CD1c-positive myeloid dendritic cell (primary cell): Measurements from ENCODE around the gene S100B.
A peak's percentile ranks its signal among the peaks of the same experiment; 100 is the strongest.

Experiments
- DNase-seq: peaks from one replicate; pipeline ENCODE4 v3.0.0-alpha.2; 2016; ENCODE audit errors: extremely low spot score

The S100B gene

DNA sequence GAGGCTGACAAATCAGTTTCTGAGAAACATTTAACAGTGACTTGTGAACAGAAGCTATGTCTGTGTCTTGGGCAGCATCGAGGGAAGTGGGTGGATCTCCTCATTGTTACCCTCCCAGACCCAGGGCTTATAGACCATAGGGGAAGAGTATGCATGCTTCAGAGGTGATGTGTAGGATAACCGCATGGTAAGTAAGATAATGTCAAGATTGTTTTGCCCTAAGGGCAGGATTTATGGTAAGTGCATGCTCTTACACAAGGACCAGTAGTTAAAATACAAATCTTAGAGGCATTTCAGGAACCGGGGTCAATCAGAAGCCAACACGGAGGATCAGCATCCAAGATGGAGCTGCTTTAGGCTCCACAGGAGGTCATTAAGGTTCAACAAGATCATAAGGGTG lies 22.8 kb upstream of the S100B start:
- DNase-seq: no peak

DNA sequence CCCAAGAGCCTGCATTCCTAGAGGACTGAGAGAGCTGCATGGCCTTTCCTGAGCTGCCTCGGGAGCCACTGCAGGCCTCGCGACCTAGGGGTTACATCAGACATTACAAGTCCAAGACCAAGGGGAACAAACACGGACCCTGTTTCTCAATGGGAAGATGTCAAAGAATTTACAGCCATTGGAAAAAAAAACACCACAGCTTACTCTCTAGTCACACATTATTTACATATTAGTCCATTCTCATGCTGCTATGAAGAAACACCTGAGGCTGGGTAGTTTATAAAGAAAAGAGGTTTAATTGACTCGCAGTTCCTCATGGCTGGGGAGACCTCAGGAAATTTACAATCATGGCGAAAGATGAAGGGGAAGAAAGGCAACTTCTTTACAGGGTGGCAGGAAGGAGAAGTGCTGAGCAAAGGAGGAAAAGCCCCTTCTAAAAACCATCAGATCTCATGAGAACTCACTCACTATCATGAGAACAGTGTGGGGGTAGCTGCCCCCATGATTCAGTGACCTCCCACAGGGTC lies 22.2 kb upstream of the S100B start:
- DNase-seq: peak; percentile 44

GRCh38 chr21:46626536-46626935 lies 21.7 kb upstream of the S100B start:
- DNase-seq: no peak

DNA sequence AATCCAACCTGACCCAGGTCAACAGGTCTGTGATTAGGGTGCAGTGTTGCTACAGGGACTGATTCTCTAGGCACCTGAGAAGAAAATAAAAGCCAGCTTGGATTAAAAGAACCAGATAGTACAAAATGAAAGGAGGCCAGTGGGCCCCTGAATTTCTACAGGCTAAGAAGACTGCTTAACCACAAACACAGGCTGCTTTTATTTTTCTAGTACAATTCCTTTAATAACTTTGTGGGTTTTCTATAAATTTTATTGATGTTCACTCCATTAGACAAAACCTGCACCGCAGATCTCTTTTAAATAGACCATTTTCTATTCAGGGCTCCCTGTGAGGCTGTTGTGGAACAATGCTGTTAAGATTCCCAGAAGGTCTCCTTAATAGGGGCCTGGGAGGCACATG lies 20.9 kb upstream of the S100B start:
- no peak for DNase-seq

GRCh38 chr21:46624050-46624449 lies 19.2 kb upstream of the S100B start:
- DNase-seq: no peak

- peak; percentile 82 for DNase-seq
Observed at GRCh38 chr21:46622226-46622625, 17.3 kb upstream of the S100B start.

DNA sequence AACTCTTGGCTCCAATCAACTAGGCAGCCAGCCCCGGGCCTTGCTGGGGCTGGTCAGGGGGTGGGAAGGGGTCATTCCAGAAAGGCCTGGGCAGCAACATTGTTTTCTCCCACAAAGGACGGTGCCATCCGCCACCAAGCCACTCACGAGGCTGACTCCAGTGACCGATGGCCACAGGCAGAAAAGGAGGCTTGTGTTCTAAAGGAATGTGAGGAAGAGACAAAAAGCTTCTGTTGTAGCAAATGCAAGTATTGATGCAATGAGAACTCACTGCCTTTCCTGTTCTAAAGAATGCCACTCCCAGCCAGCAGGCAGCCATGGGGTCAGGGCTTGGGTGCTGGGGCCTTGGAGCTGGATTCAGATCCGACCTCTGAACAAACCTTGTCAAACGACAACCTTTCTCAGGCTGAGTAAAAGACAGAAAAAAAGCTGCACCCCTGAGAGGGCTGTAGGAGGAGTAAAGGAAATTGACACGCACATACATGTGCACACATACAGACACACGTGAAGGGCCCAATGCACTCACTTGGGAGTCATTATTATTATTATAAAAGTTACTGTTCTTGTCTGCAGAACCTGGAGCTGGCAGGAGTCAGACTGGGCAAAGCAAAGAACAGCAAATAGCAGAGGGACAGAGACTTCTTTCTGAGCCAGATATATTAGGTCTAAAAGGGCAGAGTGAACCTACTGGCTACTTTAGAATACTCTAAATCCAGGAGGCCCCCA lies 16.7 kb upstream of the S100B start:
- DNase-seq: no peak

DNA sequence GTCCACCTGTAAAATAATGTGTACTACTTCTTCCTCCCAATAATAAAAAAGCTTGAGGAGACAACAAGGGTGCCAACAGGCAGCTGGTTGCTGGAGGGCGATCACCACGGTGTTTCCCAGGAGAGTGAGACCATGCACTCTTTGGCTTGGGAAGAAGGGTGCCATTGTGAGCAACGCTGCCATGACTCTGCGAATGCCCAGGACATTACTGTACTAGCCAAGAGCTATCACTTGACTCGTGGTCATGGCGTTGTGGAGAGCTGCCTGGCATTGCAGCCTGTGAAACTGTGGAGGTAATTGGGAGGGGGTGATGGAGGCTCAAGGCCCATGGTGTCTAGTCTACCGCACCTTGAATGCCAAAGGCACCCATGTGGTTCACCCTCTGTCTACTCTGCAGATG lies 16.0 kb upstream of the S100B start:
- DNase-seq: no peak

DNA sequence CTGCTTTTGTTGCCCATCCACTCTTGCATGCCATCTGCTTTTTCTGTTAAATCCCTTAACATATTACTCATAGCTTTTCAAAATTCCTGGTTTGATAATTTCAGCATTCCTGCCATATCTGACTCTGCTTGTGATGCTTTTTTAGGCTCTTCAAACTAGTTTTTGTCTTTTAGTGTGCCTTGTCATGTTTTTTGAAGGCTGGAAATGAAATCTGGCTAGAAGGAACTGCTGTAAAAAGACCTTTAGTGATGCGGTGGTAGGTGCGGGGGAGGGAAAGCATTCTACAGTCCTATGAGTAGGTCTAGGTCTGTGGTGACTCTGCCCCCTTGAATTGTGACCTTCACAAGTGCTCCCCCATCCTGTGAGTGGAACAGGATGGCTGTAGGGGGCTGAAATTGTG lies 15.0 kb upstream of the S100B start:
- no peak for DNase-seq

GRCh38 chr21:46618738-46619379 lies 14.0 kb upstream of the S100B start:
- no peak for DNase-seq

GRCh38 chr21:46617267-46618051 lies 12.6 kb upstream of the S100B start:
- no peak for DNase-seq

GRCh38 chr21:46616656-46617055 lies 11.8 kb upstream of the S100B start:
- DNase-seq: no peak

- DNase-seq: no peak
Observed at GRCh38 chr21:46616050-46616449, 11.2 kb upstream of the S100B start.

- no peak for DNase-seq
Observed at GRCh38 chr21:46613391-46613790, 8.5 kb upstream of the S100B start.

GRCh38 chr21:46610018-46610701 lies 5.3 kb upstream of the S100B start:
- no peak for DNase-seq

DNA sequence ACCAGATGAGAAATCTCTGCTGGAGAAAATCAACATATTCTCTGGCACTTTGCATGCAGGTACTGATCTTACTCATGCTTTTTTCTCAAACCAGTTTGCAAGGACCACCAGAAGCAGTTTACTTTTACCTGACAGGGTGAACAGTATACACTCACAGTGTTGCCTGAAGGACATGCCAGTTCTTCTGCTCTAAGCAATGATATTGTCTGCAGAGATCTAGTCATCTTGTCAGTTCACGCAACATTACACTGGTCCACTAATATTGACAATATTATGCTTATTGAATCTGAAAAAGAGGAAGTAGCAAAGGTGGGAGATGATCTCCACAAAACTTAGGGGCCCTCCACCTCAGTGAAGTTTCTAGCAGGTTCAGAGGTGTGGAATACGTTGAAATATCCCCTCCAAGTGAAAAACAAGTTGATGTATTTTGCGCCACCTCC lies 3.8 kb upstream of the S100B start:
- DNase-seq: no peak

- no peak for DNase-seq
Observed at GRCh38 chr21:46607636-46608035, 2.8 kb upstream of the S100B start.

GRCh38 chr21:46606427-46606813 lies 1.5 kb upstream of the S100B start:
- DNase-seq: no peak

DNA sequence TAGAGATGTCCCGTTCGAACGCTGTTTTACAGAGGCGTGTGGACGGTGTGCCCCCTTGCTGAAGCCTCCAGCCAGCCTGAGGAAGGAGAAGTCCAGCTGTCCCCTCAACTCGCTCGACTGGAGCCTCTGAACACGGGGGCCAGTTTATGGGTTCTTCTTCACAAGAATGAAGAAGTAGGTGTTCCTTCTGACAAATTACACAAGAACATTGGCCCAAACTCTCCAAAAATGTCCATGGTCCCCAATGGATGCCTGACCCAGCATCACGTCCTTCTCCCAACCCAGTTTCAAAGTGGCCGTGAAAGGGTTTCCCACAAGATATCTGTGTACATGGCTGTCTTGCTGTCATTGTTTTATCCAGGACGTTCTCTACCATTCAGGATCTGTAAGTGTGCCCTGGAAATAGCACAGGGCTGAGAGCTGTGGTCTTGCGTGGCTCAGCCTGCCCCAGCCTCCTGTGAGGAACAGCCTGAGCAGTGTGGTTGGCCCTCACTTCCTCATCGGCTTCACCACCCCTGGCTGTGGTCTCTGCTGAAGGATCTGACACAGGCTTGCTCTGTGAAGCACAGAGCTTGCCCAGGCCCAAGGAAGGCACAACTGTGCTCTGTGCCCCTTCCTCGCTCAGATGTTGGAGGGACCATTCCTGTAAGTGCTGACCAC lies 1.0 kb upstream of the S100B start:
- DNase-seq: peak; percentile 76

GRCh38 chr21:46604329-46604974 lies 430 bp downstream of the S100B start:
- no peak for DNase-seq

GRCh38 chr21:46603228-46603627 lies 1.7 kb downstream of the S100B start:
- DNase-seq: no peak
